Hepatocyte (in vitro differentiated cells): ENCODE measurements around the gene SLX4IP. TPM values are rescaled to one million over a fixed set of nuclear protein-coding genes. Genes with fewer than 3 reads are reported as not detected.

Experiments
- DNase-seq: peaks from one replicate; pipeline ENCODE4 v3.0.0-alpha.2; 2016; ENCODE audit warnings: low spot score
- H2AFZ ChIP-seq: fragments of 200-600 bp; sonication (generic); 2 replicates; pipeline ENCODE4 v1.6.0; 2016; ENCODE audit warnings: antibody characterized with exemption, mild to moderate bottlenecking
- H3K27ac ChIP-seq: fragments of 200-600 bp; sonication (generic); 2 replicates; pipeline ENCODE4 v1.5.1; 2016; ENCODE audit warnings: mild to moderate bottlenecking
- H3K27me3 ChIP-seq: fragments of 200-600 bp; sonication (generic); 2 replicates; pipeline ENCODE4 v1.6.1; 2016
- H3K36me3 ChIP-seq: fragments of 200-600 bp; sonication (generic); replicated peaks from 2 replicates; pipeline ENCODE4 v1.5.1; 2016; ENCODE audit warnings: low read depth; ENCODE audit not compliant: insufficient read depth
- H3K4me1 ChIP-seq: fragments of 200-600 bp; sonication (generic); 2 replicates; pipeline ENCODE4 v1.5.1; 2016; ENCODE audit warnings: mild to moderate bottlenecking, moderate library complexity; ENCODE audit not compliant: insufficient read depth
- H3K4me2 ChIP-seq: fragments of 200-600 bp; sonication (generic); 2 replicates; pipeline ENCODE4 v1.6.0; 2016
- H3K4me3 ChIP-seq: fragments of 200-600 bp; sonication (generic); 2 replicates; pipeline ENCODE4 v1.5.1; 2016; ENCODE audit warnings: mild to moderate bottlenecking
- H3K79me2 ChIP-seq: fragments of 200-600 bp; sonication (generic); 2 replicates; pipeline ENCODE4 v1.6.0; 2017; ENCODE audit warnings: mild to moderate bottlenecking
- H3K9me2 ChIP-seq: fragments of 200-600 bp; sonication (generic); replicated peaks from 2 replicates; pipeline ENCODE4 v1.6.0; 2017; ENCODE audit warnings: mild to moderate bottlenecking; ENCODE audit not compliant: insufficient read depth
- H3K9me3 ChIP-seq: fragments of 200-600 bp; sonication (generic); 2 replicates; pipeline ENCODE4 v1.5.1; 2016; ENCODE audit warnings: low read depth, mild to moderate bottlenecking
- H4K20me1 ChIP-seq: fragments of 200-600 bp; sonication (generic); 2 replicates; pipeline ENCODE4 v1.6.0; 2016; ENCODE audit warnings: mild to moderate bottlenecking; ENCODE audit not compliant: insufficient read depth, poor library complexity, severe bottlenecking
- CTCF ChIP-seq: fragments of 200-600 bp; sonication (generic); IDR thresholded peaks from 2 replicates; pipeline ENCODE4 v1.5.1; 2016; ENCODE audit warnings: antibody characterized with exemption, mild to moderate bottlenecking; ENCODE audit not compliant: poor library complexity
- EZH2 ChIP-seq: fragments of 200-600 bp; sonication (generic); IDR thresholded peaks from 2 replicates; pipeline ENCODE4 v1.6.1; 2016; ENCODE audit warnings: antibody characterized with exemption, mild to moderate bottlenecking, borderline replicate concordance
- EZH2phosphoT487 ChIP-seq: fragments of 200-600 bp; sonication (generic); IDR thresholded peaks from one replicate; pipeline ENCODE4 v1.6.1; 2018; ENCODE audit warnings: antibody characterized with exemption, mild to moderate bottlenecking, low read depth, moderate library complexity; ENCODE audit not compliant: unreplicated experiment, severe bottlenecking
- WGBS: methylation state at CpG from one replicate; pipeline ENCODE4 v1.1.6; 2016; ENCODE audit warnings: low lambda C conversion rate; ENCODE audit errors: missing lambda C conversion rate; 5-methylcytosine and 5-hydroxymethylcytosine counted together
- polyA plus RNA-seq: library from polyadenylated mRNA; unstranded; fragments of >200 nt; fragmentation: Nextera tagmentation; extraction: Ambion mirVana; gene quantifications from 2 replicates; pipeline ENCODE4 v1.2.1, GENCODE V29; 2016
- total RNA-seq: library from RNA; depleted of rRNA; stranded (reverse); fragments of >200 nt; gene quantifications from 2 replicates; pipeline ENCODE4 v1.2.3, GENCODE V29; 2014

The SLX4IP gene
- total and polyA plus RNA-seq, 2 experiments from 2014 or later: 2.9 to 5.7 TPM

DNA sequence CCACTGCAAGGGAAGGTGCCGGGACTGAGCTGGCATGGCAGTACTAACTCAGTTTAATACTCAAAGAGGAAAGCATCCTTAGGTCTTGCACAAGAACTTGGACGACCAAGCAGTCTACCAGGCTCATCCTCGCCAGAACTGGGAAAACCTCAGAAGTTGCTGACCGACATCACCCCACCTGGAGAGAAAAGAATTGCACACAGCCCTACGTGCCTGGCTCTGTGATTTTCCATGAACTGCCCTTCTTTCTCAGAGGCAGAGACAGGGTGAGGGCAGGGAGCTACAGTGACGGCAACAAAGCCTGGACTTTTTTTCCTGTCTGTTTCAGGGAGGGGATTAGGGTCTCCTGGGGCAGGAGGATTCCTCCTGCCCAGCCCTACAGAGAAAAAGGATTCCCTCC lies 230.7 kb downstream of the SLX4IP start:
- 47% methylated on average over 6 of the region's 6 CpGs for WGBS
- peaks cover 98% of the 10 kb centered on the region for H3K79me2 ChIP-seq
- TF ChIP-seq EZH2phosphoT487: no peak
- TF ChIP-seq EZH2: no peak
- TF ChIP-seq CTCF: no peak

GRCh38 chr20:10666221-10667076 lies 231.3 kb downstream of the SLX4IP start:
- Histone ChIP-seq H2AFZ (no peak overlapping the region), H3K36me3 (no peaks in the 10 kb centered on the region), H3K4me3 (no peak overlapping the region), H3K4me2 (peak overlapping the region; percentile 57), H3K79me2 (peaks cover 96% of the 10 kb centered on the region), H3K4me1 (peaks cover 51% of the 10 kb centered on the region), H3K27me3 (no peaks in the 10 kb centered on the region), H4K20me1 (peaks cover 33% of the 10 kb centered on the region), H3K9me2 (no peaks in the 10 kb centered on the region), H3K9me3 (no peaks in the 10 kb centered on the region), H3K27ac (peak overlapping the region; percentile 60)
- TF ChIP-seq EZH2phosphoT487 (no peak), EZH2 (no peak), CTCF (no peak)
- WGBS: 88% methylated on average over 7 of the region's 7 CpGs
- DNase-seq: no peak

More for the DNA sequence above, 230.7 kb downstream of the SLX4IP start:
- no peak overlapping the region for H2AFZ ChIP-seq
- no peak overlapping the region for H3K4me3 ChIP-seq
- H3K4me2 ChIP-seq: peak overlapping the region; percentile 57
- H3K27ac ChIP-seq: peak overlapping the region; percentile 60
- H3K4me1 ChIP-seq: peaks cover 57% of the 10 kb centered on the region
- no peak for DNase-seq
- H3K36me3 ChIP-seq: no peaks in the 10 kb centered on the region
- H3K27me3 ChIP-seq: no peaks in the 10 kb centered on the region
- H4K20me1 ChIP-seq: peaks cover 34% of the 10 kb centered on the region
- no peaks in the 10 kb centered on the region for H3K9me3 ChIP-seq
- no peaks in the 10 kb centered on the region for H3K9me2 ChIP-seq

GRCh38 chr20:10667077-10667401 lies 231.9 kb downstream of the SLX4IP start:
- Histone ChIP-seq H3K4me1 (peaks cover 51% of the 10 kb centered on the region), H3K36me3 (no peaks in the 10 kb centered on the region), H3K4me3 (no peak overlapping the region), H3K9me2 (no peaks in the 10 kb centered on the region), H3K4me2 (peak overlapping the region; percentile 57), H2AFZ (no peak overlapping the region), H3K27ac (no peak overlapping the region), H3K79me2 (peaks cover 96% of the 10 kb centered on the region), H3K27me3 (no peaks in the 10 kb centered on the region), H4K20me1 (peaks cover 33% of the 10 kb centered on the region), H3K9me3 (no peaks in the 10 kb centered on the region)
- 96% methylated on average over 21 of the region's 21 CpGs for WGBS
- TF ChIP-seq EZH2phosphoT487 (no peak), CTCF (no peak), EZH2 (no peak)
- no peak for DNase-seq
